Measurements from ENCODE around the gene VAV3. TPM values are rescaled to one million over a fixed set of nuclear protein-coding genes. Genes with fewer than 3 reads are reported as not detected.

The VAV3 gene
- total and polyA plus RNA-seq, 2 of the 13 experiments (the other 11 are each of a cell fraction or from before 2014, with no cell fraction given) = 15.9 to 29.8 TPM

GRCh38 chr1:107974090-107974489 lies 9.1 kb upstream of the VAV3 start (continued):
- TF ChIP-seq ARID4A (CRISPR knock-in tag; IDR thresholded peaks at IDR 0.05; ENCODE audit: borderline replicate concordance) (no peak), HOXA5 (CRISPR knock-in tag; IDR thresholded peaks at IDR 0.05) (no peak), HIVEP1 (CRISPR knock-in tag; IDR thresholded peaks at IDR 0.05) (no peak), ARNT2 (CRISPR knock-in tag; IDR thresholded peaks at IDR 0.05; ENCODE audit: low read depth) (no peak), ZNF891 (CRISPR knock-in tag; IDR thresholded peaks at IDR 0.05) (no peak), CHCHD3 (CRISPR knock-in tag; IDR thresholded peaks at IDR 0.05) (no peak)

DNA sequence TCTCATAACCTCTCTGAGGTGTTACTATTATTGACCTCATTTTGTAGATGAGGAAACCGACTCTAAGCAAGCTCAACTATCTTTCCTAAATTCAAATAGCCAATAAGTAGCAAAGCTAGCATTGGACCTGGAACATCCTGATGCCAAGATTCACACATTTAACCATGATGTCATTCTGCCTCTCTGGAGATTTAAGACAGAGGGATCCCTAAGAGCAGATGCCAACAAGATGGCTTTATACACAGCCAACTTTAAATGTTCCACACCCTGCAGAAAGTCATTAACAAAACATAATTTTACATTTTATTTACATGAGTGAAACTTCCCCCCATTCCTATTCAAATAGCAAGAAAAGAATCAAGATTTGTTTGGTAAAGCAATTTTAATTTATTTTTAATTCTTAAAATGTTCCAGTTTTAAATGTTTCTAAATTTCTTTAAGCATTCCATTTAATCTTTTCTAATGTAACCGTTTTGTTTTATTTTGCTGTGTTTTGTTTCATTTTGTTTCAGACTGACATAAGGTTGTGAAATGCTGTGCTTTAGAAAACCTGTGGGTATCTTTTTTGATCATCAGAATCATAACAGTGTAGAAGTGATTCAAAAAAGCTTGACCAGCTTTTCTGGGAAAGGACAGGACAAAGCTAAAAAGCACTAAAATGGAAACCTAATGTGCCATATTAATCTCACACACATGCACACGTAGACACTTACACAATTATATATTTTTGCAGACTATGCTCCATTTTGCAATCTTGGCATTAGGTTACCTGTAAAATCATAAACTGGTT lies 7.6 kb upstream of the VAV3 start:
- H3K79me2 ChIP-seq (ENCODE audit: insufficient read depth, low read length) = no peaks in the 10 kb centered on the region
- no TSS peak for BruUV-seq (replicated peaks)
- TF ChIP-seq ELF4 (CRISPR knock-in tag; IDR thresholded peaks at IDR 0.05; ENCODE audit: borderline replicate concordance) (no peak), IRX3 (CRISPR knock-in tag; IDR thresholded peaks at IDR 0.05; ENCODE audit: borderline replicate concordance, low read depth) (no peak), SRSF4 (IDR thresholded peaks at IDR 0.05; ENCODE audit: low read depth, low read length, poor library complexity, severe bottlenecking) (no peak), EP300 (IDR thresholded peaks at IDR 0.05; ENCODE audit: low read depth in 2 of 2, low read length in 2 of 2) (no peak), EP300 (CRISPR knock-in tag; IDR thresholded peaks at IDR 0.05; ENCODE audit: borderline replicate concordance) (no peak), SP140L (CRISPR knock-in tag; IDR thresholded peaks at IDR 0.05; ENCODE audit: borderline replicate concordance) (no peak), KDM5A (IDR thresholded peaks at IDR 0.05; ENCODE audit: borderline replicate concordance, low read length) (no peak), ZNF678 (CRISPR knock-in tag; IDR thresholded peaks at IDR 0.05) (no peak), ZBTB2 (CRISPR knock-in tag; IDR thresholded peaks at IDR 0.05; ENCODE audit: low read depth) (no peak), ZNF326 (CRISPR knock-in tag; IDR thresholded peaks at IDR 0.05; ENCODE audit: borderline replicate concordance) (no peak)
- TF ChIP-seq, protein P1, sequence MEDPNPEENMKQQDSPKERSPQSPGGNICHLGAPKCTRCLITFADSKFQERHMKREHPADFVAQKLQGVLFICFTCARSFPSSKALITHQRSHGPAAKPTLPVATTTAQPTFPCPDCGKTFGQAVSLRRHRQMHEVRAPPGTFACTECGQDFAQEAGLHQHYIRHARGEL (CRISPR knock-in tag; IDR thresholded peaks at IDR 0.05) = no peak
- H3K9ac ChIP-seq (ENCODE audit: insufficient read depth, low read depth, low read length) = no peak overlapping the region
- in situ Hi-C loops (cut with HindIII; ENCODE audit: extremely low pct_ligation_motif_present, low pct_unique_long_range_greater_than_20kb) = no loop called here
- no peaks in the 10 kb centered on the region for H4K20me1 ChIP-seq (ENCODE audit: insufficient read depth, low read length)
- ChIA-PET CTCF (ENCODE audit: low intra/inter-chr PET ratio, low total read pairs) (no interaction called here), POLR2A (no interaction called here)
- H3K27me3 ChIP-seq (ENCODE audit: control insufficient read depth in 1 of 2, insufficient read depth in 2 of 2, low read length in 2 of 2) = no peaks in the 10 kb centered on the region
- no peaks in the 10 kb centered on the region for H3K9me3 ChIP-seq (ENCODE audit: low read length)
- H3K27ac ChIP-seq (ENCODE audit: extremely low read length, insufficient read depth, low read length) = no peak overlapping the region
- no peak for DNase-seq (ENCODE audit: low spot score)
- H3K4me2 ChIP-seq (ENCODE audit: low read depth, low read length) = no peak overlapping the region
- 0% methylated on average over 3 of the region's 3 CpGs for WGBS (ENCODE audit: low lambda C conversion rate)
- no peak for FAIRE-seq
- H3K36me3 ChIP-seq (replicated peaks in 1 of 2; ENCODE audit: control insufficient read depth in 1 of 2, insufficient read depth in 2 of 2, low read length in 2 of 2) = no peaks in the 10 kb centered on the region
- no peak overlapping the region for H2AFZ ChIP-seq (ENCODE audit: low read length)
- intact Hi-C loops (cut with micrococcal nuclease; ENCODE audit: unreplicated experiment) = no loop called here
- no peaks in the 10 kb centered on the region for H3K4me1 ChIP-seq (ENCODE audit: insufficient read depth, low read length)
- no peak for ATAC-seq
- H3K4me3 ChIP-seq (replicated peaks in 1 of 3; ENCODE audit: insufficient read depth in 1 of 3, low read depth in 2 of 3, low read length in 3 of 3) = no peak overlapping the region
